Endothelial cell of umbilical vein (primary cell): Measurements from ENCODE around the gene USP2. TPM values are rescaled to one million over a fixed set of nuclear protein-coding genes. Genes with fewer than 3 reads are reported as not detected.
"Not testable (repeated sequence)": the region's sequence is repeated elsewhere in the genome, so short reads cannot be mapped to it uniquely, and the experiment has no call there.

Source experiments
- BruUV-seq: library from RNA; stranded (reverse); fragments of 400-500 nt; replicated peaks from 2 replicates; lab custom pipeline; 2021; lab: Mats Ljungman, UMichigan
- CTCF ChIA-PET: fragments of 300-600, 350-600 bp; sonication (Branson Sonifier 250); formaldehyde crosslinking; loops from one replicate; lab custom pipeline; 2021; ENCODE audit warnings: antibody characterized with exemption, inconsistent platforms; lab: Charles Lee
- POLR2A ChIA-PET: fragments of 300-600, 350-600 bp; sonication (Branson Sonifier 250); formaldehyde crosslinking; loops from one replicate; lab custom pipeline; 2021; ENCODE audit warnings: antibody characterized with exemption, inconsistent platforms; lab: Charles Lee
- DNase-seq: peaks from one replicate; pipeline ENCODE4 v3.0.0-alpha.2; 2011; ENCODE audit warnings: low read depth, low spot score
- FAIRE-seq: peaks from 2 replicates; lab custom pipeline; 2011; peaks lifted over from hg19 to GRCh38; lab: Jason Lieb, UNC
- H2AFZ ChIP-seq: 2 replicates; pipeline ENCODE4 v1.6.0; 2012; ENCODE audit warnings: low read depth, low read length, control low read depth, inconsistent platforms
- H3K27ac ChIP-seq: 2 replicates; pipeline ENCODE4 v1.5.1; 2011; ENCODE audit warnings: low read depth, mild to moderate bottlenecking, control low read depth, low read length, moderate library complexity; ENCODE audit not compliant: insufficient read depth
- H3K27me3 ChIP-seq, 2 experiments: 2 replicates each; pipeline versions ENCODE4 v1.6.0 to v1.6.1; 2011; ENCODE audit warnings: low read length in 2 of 2, mixed read lengths in 1 of 2; ENCODE audit not compliant: control insufficient read depth in 2 of 2, insufficient read depth in 2 of 2
- H3K36me3 ChIP-seq, 2 experiments: 2 replicates in 1 of 2; 3 replicates in 1 of 2; pipeline ENCODE4 v1.5.1; 2011; ENCODE audit warnings: low read length in 2 of 2, mild to moderate bottlenecking in 1 of 2, moderate library complexity in 1 of 2; ENCODE audit not compliant: control insufficient read depth in 2 of 2, insufficient read depth in 2 of 2; ENCODE audit errors: extremely low read depth in 1 of 2
- H3K4me1 ChIP-seq: 3 replicates; pipeline ENCODE4 v1.5.1; 2011; ENCODE audit warnings: mild to moderate bottlenecking, low read length; ENCODE audit not compliant: control insufficient read depth, insufficient read depth; ENCODE audit errors: extremely low read depth
- H3K4me2 ChIP-seq: 2 replicates; pipeline ENCODE4 v1.6.1; 2011; ENCODE audit warnings: low read length, control low read depth, mixed read lengths; ENCODE audit not compliant: insufficient read depth
- H3K4me3 ChIP-seq, 3 experiments: fragments of 200-600 bp in 1 of 3; sonication (generic), shearing (Covaris generic) in 1 of 3; replicated peaks in 1 of 3; 2 replicates each; pipeline ENCODE4 v1.5.1; 2011 to 2016; ENCODE audit warnings: control low read depth in 3 of 3, low read length in 3 of 3, mild to moderate bottlenecking in 2 of 3, inconsistent platforms in 1 of 3, low read depth in 1 of 3, moderate library complexity in 1 of 3; ENCODE audit not compliant: insufficient read depth in 1 of 3
- H3K79me2 ChIP-seq: 2 replicates; pipeline ENCODE4 v1.6.0; 2012; ENCODE audit warnings: low read length, inconsistent platforms; ENCODE audit not compliant: control insufficient read depth, insufficient read depth
- H3K9ac ChIP-seq: replicated peaks from 2 replicates; pipeline ENCODE3; 2011; ENCODE audit warnings: low read length, control low read depth; ENCODE audit not compliant: insufficient read depth; ENCODE audit errors: extremely low read depth
- H3K9me1 ChIP-seq: replicated peaks from 3 replicates; pipeline ENCODE4 v1.6.0; 2011; ENCODE audit warnings: mild to moderate bottlenecking, low read length; ENCODE audit not compliant: control insufficient read depth, insufficient read depth; ENCODE audit errors: extremely low read depth
- H3K9me3 ChIP-seq: replicated peaks from 2 replicates; pipeline ENCODE4 v1.5.1; 2012; ENCODE audit warnings: low read length, inconsistent platforms; ENCODE audit not compliant: control insufficient read depth, insufficient read depth
- H4K20me1 ChIP-seq: replicated peaks from 2 replicates; pipeline ENCODE3; 2011; ENCODE audit warnings: mild to moderate bottlenecking, low read length; ENCODE audit not compliant: control insufficient read depth, insufficient read depth; ENCODE audit errors: extremely low read depth
- EZH2 ChIP-seq: IDR thresholded peaks from 2 replicates; pipeline ENCODE4 v1.6.1; 2012; ENCODE audit warnings: borderline replicate concordance, low read depth, mild to moderate bottlenecking, moderate library complexity, low read length, inconsistent platforms; ENCODE audit not compliant: severe bottlenecking
- FOS ChIP-seq: IDR thresholded peaks from 2 replicates; pipeline ENCODE4 v1.6.1; 2011; ENCODE audit warnings: mild to moderate bottlenecking, low read length, moderate library complexity, borderline replicate concordance; ENCODE audit not compliant: insufficient read depth
- GATA2 ChIP-seq: IDR thresholded peaks from 2 replicates; pipeline ENCODE4 v1.7.0; 2011; ENCODE audit warnings: low read depth, mild to moderate bottlenecking, moderate library complexity, mixed read lengths, low read length; ENCODE audit not compliant: insufficient read length, insufficient read depth
- JUN ChIP-seq: IDR thresholded peaks from 2 replicates; pipeline ENCODE4 v1.6.1; 2011; ENCODE audit warnings: borderline replicate concordance, low read depth; ENCODE audit not compliant: insufficient read length, insufficient read depth
- MYC ChIP-seq: IDR thresholded peaks from one replicate; pipeline ENCODE4 v1.6.1; 2011; ENCODE audit warnings: mild to moderate bottlenecking, low read depth, low read length
- POLR2A ChIP-seq: IDR thresholded peaks from 2 replicates; pipeline ENCODE4 v1.6.1; 2012; ENCODE audit warnings: low read depth, mild to moderate bottlenecking, control low read depth, low read length
- POLR2AphosphoS5 ChIP-seq: IDR thresholded peaks from 2 replicates; pipeline ENCODE4 v1.6.1; 2012; ENCODE audit warnings: low read depth, mild to moderate bottlenecking, control low read depth, low read length, moderate library complexity; ENCODE audit not compliant: insufficient read depth
- dilution Hi-C: fragments of 300-500 bp; cut with MboI; formaldehyde crosslinking; loops from one replicate; pipeline ENCODE4 v1.15.0; 2019; ENCODE audit warnings: low sequenced_read_pairs; ENCODE audit not compliant: extremely low pct_ligation_motif_present
- intact Hi-C: fragments of 100-400 bp; cut with micrococcal nuclease; formaldehyde crosslinking; loops from one replicate; pipeline ENCODE4 v1.10.0; 2022
- polyA plus RNA-seq, 4 experiments: library from polyadenylated mRNA; depleted of rRNA in 3 of 4; stranded (reverse) in 3 of 4; unstranded in 1 of 4; fragments of >200 nt; gene quantifications; 2 replicates each; pipeline versions ENCODE4 v1.2.1 to v1.2.3, GENCODE V29; 2011 to 2012; ENCODE audit warnings: missing spikeins in 1 of 4
- total RNA-seq: library from RNA; stranded (reverse); gene quantifications from 2 replicates; pipeline ENCODE4 v1.2.3, GENCODE V29; 2021
- TF ChIP-seq, protein P1 (sequence below), 2 donors: IDR thresholded peaks; 1 replicate in 1 of 2; 2 replicates in 1 of 2; pipeline ENCODE4 v1.5.1; 2011; ENCODE audit warnings: low read length in 2 of 2, mild to moderate bottlenecking in 2 of 2, moderate library complexity in 2 of 2, control low read depth in 1 of 2, inconsistent platforms in 1 of 2, low read depth in 1 of 2; ENCODE audit not compliant: insufficient read depth in 1 of 2; ENCODE audit errors: extremely low read depth in 1 of 2
- TF ChIP-seq, protein P2 (sequence below): IDR thresholded peaks from 2 replicates; pipeline ENCODE4 v1.6.1; 2011; ENCODE audit not compliant: insufficient read depth, insufficient read length

The USP2 gene
- total and polyA plus RNA-seq, 2 donors (not counting 3 experiments of a cell fraction or from before 2014, with no cell fraction given): 0.21 to 1.2 TPM

DNA sequence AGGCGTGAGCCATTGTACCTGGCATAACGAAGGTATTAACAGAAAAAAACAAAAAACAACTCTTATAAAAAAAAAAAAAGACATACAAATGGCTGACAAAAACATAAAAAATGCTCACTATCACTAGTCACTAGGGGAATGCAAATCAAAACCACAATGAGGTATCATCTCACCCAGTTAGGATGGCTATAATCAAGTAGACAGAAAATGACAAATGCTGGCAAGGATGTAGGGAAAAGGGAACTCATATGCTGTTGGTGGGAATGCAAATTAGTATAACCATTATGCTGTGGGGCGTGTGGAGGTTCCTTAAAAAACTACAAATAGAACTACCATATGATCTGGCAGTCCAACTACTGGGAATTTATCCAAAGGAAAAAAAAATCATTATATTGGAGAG lies 24.5 kb upstream of the USP2 start:
- Histone ChIP-seq H2AFZ (no peak overlapping the region), H3K36me3 (no peaks in the 10 kb centered on the region), H3K27ac (no peak overlapping the region), H3K9ac (no peak overlapping the region), H3K79me2 (no peaks in the 10 kb centered on the region), H3K4me3 (no peak overlapping the region), H3K4me1 (no peaks in the 10 kb centered on the region), H3K4me2 (no peak overlapping the region), H4K20me1 (no peaks in the 10 kb centered on the region), H3K27me3 (peaks cover 0 to 2% of the 10 kb centered on the region in 2 experiments), H3K9me1 (no peaks in the 10 kb centered on the region), H3K9me3 (no peaks in the 10 kb centered on the region)
- dilution Hi-C loops (no loop called here), intact Hi-C loops (no loop called here)
- no peak for DNase-seq
- POLR2A ChIA-PET: no interaction called here
- BruUV-seq: no TSS peak
- CTCF ChIA-PET: interaction anchor here (1.0 kb wide), 1 partner anchor 19 kb away, joined by 4 read pairs; no protein-coding TSS in a partner anchor
- FAIRE-seq: no peak
- TF ChIP-seq FOS (no peak), POLR2A (no peak), MYC (no peak), JUN (no peak), EZH2 (no peak), POLR2AphosphoS5 (no peak), GATA2 (no peak)
- TF ChIP-seq, protein P1, sequence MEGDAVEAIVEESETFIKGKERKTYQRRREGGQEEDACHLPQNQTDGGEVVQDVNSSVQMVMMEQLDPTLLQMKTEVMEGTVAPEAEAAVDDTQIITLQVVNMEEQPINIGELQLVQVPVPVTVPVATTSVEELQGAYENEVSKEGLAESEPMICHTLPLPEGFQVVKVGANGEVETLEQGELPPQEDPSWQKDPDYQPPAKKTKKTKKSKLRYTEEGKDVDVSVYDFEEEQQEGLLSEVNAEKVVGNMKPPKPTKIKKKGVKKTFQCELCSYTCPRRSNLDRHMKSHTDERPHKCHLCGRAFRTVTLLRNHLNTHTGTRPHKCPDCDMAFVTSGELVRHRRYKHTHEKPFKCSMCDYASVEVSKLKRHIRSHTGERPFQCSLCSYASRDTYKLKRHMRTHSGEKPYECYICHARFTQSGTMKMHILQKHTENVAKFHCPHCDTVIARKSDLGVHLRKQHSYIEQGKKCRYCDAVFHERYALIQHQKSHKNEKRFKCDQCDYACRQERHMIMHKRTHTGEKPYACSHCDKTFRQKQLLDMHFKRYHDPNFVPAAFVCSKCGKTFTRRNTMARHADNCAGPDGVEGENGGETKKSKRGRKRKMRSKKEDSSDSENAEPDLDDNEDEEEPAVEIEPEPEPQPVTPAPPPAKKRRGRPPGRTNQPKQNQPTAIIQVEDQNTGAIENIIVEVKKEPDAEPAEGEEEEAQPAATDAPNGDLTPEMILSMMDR (IDR thresholded peaks at IDR 0.05; ENCODE audit: extremely low read depth in 1 of 2, insufficient read depth in 1 of 2, low read depth in 1 of 2, low read length in 2 of 2): no peak
- TF ChIP-seq, protein P2, sequence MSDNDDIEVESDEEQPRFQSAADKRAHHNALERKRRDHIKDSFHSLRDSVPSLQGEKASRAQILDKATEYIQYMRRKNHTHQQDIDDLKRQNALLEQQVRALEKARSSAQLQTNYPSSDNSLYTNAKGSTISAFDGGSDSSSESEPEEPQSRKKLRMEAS: no peak

DNA sequence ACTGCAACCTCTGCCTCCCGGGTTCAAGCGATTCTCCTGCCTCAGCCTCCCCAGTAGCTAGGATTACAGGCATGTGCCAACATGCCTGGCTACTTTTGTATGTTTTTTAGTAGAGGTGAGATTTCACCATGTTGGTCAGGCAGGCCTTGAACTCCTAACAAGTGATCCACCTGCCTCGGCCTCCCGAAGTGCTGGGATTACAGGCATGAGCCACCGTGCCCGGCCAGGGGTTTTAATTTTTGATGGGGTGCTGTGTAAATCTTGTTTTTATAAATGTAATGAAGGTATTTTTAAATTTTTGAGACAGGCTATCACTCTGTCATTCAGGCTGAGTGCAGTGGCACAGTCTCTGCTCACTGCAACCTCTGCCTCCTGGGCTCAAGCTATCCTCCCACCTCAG lies 24.0 kb upstream of the USP2 start:
- FAIRE-seq, H3K4me2 ChIP-seq, H3K9ac ChIP-seq, H3K27me3 ChIP-seq, dilution Hi-C loops, CTCF ChIA-PET, H3K79me2 ChIP-seq, H3K9me3 ChIP-seq, H3K4me3 ChIP-seq, intact Hi-C loops, H4K20me1 ChIP-seq, DNase-seq, H3K4me1 ChIP-seq, H2AFZ ChIP-seq, H3K36me3 ChIP-seq, POLR2A ChIA-PET, H3K9me1 ChIP-seq, BruUV-seq, H3K27ac ChIP-seq: not testable (repeated sequence)
